GM23338 (cell line): ENCODE data around the gene SFSWAP. TPM values are rescaled to one million over a fixed set of nuclear protein-coding genes. Genes with fewer than 3 reads are reported as not detected.
"Not testable (repeated sequence)": the region's sequence is repeated elsewhere in the genome, so short reads cannot be mapped to it uniquely, and the experiment has no call there.

ENCODE experiments used
- ATAC-seq: fragments of 200-7000 bp; cut with Tn5 transposase; 3 replicates; pipeline ENCODE4 v1.9.1; 2020
- DNase-seq: peaks from one replicate; pipeline ENCODE4 v3.0.0-alpha.2; 2015; ENCODE audit warnings: low spot score
- H2AFZ ChIP-seq: fragments of 200-600 bp; sonication (generic); 2 replicates; pipeline ENCODE4 v1.8.0; 2016; ENCODE audit warnings: antibody characterized with exemption, mild to moderate bottlenecking, moderate library complexity
- H3F3A ChIP-seq: fragments of 200-600 bp; sonication (generic); replicated peaks from 2 replicates; pipeline ENCODE4 v1.8.0; 2017; ENCODE audit warnings: antibody characterized with exemption, mixed run types, low read depth
- H3K27ac ChIP-seq: fragments of 200-600 bp; sonication (generic); 2 replicates; pipeline ENCODE4 v1.6.1; 2016; ENCODE audit warnings: low read depth
- H3K27me3 ChIP-seq: fragments of 200-600 bp; sonication (generic); 2 replicates; pipeline ENCODE4 v1.8.0; 2016; ENCODE audit warnings: mild to moderate bottlenecking, mixed run types, moderate library complexity; ENCODE audit not compliant: insufficient read depth
- H3K36me3 ChIP-seq: fragments of 200-600 bp; sonication (generic); 2 replicates; pipeline ENCODE4 v1.8.0; 2016; ENCODE audit warnings: mild to moderate bottlenecking; ENCODE audit not compliant: insufficient read depth
- H3K4me1 ChIP-seq: fragments of 200-600 bp; sonication (generic); 2 replicates; pipeline ENCODE4 v1.8.0; 2016; ENCODE audit warnings: mild to moderate bottlenecking, moderate library complexity; ENCODE audit not compliant: insufficient read depth
- H3K4me2 ChIP-seq: fragments of 200-600 bp; sonication (generic); 2 replicates; pipeline ENCODE4 v1.7.1; 2017; ENCODE audit warnings: mixed run types
- H3K4me3 ChIP-seq: fragments of 200-600 bp; sonication (generic); 2 replicates; pipeline ENCODE4 v1.6.1; 2016; ENCODE audit warnings: mixed run types
- H3K79me2 ChIP-seq: fragments of 200-600 bp; sonication (generic); replicated peaks from 2 replicates; pipeline ENCODE4 v1.8.0; 2017; ENCODE audit warnings: mild to moderate bottlenecking; ENCODE audit not compliant: insufficient read depth
- H3K9me2 ChIP-seq: fragments of 200-600 bp; sonication (generic); 2 replicates; pipeline ENCODE4 v1.8.0; 2017; ENCODE audit not compliant: insufficient read depth
- H4K20me1 ChIP-seq: fragments of 200-600 bp; sonication (generic); replicated peaks from 2 replicates; pipeline ENCODE4 v1.8.0; 2017; ENCODE audit warnings: mild to moderate bottlenecking; ENCODE audit not compliant: insufficient read depth
- H3K27ac Mint-ChIP-seq: 2 replicates; pipeline ENCODE4 v1.8.0; 2020; ENCODE audit warnings: inconsistent platforms, mild to moderate bottlenecking, moderate library complexity, mixed read lengths
- H3K27me3 Mint-ChIP-seq: 3 replicates; pipeline ENCODE4 v1.8.0; 2022; ENCODE audit warnings: low read depth, mild to moderate bottlenecking, moderate library complexity, mixed read lengths, inconsistent platforms; ENCODE audit not compliant: insufficient read depth, poor library complexity
- H3K36me3 Mint-ChIP-seq: 3 replicates; pipeline ENCODE4 v1.8.0; 2021; ENCODE audit warnings: low read depth, mild to moderate bottlenecking, inconsistent platforms, moderate library complexity, mixed read lengths
- H3K4me1 Mint-ChIP-seq: 3 replicates; pipeline ENCODE4 v1.8.0; 2020; ENCODE audit warnings: mild to moderate bottlenecking, inconsistent platforms, mixed read lengths
- H3K4me3 Mint-ChIP-seq: 3 replicates; pipeline ENCODE4 v1.8.0; 2021; ENCODE audit warnings: moderate library complexity, mild to moderate bottlenecking, inconsistent platforms, mixed read lengths
- H3K9me3 Mint-ChIP-seq: 3 replicates; pipeline ENCODE4 v1.8.0; 2020; ENCODE audit warnings: moderate library complexity, mild to moderate bottlenecking, inconsistent platforms, mixed read lengths
- CTCF ChIP-seq, 2 experiments: fragments of 200-600 bp in 1 of 2; sonication (generic) in 1 of 2; conservative IDR thresholded peaks; 2 replicates each; pipeline versions ENCODE4 v1.5.1 to v1.6.1; 2016 to 2017; ENCODE audit warnings: antibody characterized with exemption in 2 of 2, low read depth in 2 of 2, mild to moderate bottlenecking in 2 of 2, moderate library complexity in 1 of 2
- ZNF462 ChIP-seq: fragments of 250-450 bp; sonication (Bioruptor Pico); IDR thresholded peaks from 2 replicates; pipeline ENCODE4 v1.5.0; 2020; ENCODE audit warnings: mild to moderate bottlenecking, moderate library complexity
- polyA plus RNA-seq: library from polyadenylated mRNA; unstranded; fragments of >200 nt; fragmentation: Nextera tagmentation; extraction: Ambion mirVana; gene quantifications from 2 replicates; pipeline ENCODE4 v1.2.1, GENCODE V29; 2016
- total RNA-seq: library from RNA; depleted of rRNA; stranded (reverse); fragments of >200 nt; shearing (Covaris generic); gene quantifications from 2 replicates; pipeline ENCODE4 v1.2.3, GENCODE V29; 2014
- TF ChIP-seq, protein P1 (sequence below): IDR thresholded peaks from 2 replicates; pipeline ENCODE4 v1.6.1; 2016; ENCODE audit warnings: antibody characterized with exemption

SFSWAP gene
- total and polyA plus RNA-seq, 2 experiments from 2014 or later, result 41.0 to 49.8 TPM

DNA sequence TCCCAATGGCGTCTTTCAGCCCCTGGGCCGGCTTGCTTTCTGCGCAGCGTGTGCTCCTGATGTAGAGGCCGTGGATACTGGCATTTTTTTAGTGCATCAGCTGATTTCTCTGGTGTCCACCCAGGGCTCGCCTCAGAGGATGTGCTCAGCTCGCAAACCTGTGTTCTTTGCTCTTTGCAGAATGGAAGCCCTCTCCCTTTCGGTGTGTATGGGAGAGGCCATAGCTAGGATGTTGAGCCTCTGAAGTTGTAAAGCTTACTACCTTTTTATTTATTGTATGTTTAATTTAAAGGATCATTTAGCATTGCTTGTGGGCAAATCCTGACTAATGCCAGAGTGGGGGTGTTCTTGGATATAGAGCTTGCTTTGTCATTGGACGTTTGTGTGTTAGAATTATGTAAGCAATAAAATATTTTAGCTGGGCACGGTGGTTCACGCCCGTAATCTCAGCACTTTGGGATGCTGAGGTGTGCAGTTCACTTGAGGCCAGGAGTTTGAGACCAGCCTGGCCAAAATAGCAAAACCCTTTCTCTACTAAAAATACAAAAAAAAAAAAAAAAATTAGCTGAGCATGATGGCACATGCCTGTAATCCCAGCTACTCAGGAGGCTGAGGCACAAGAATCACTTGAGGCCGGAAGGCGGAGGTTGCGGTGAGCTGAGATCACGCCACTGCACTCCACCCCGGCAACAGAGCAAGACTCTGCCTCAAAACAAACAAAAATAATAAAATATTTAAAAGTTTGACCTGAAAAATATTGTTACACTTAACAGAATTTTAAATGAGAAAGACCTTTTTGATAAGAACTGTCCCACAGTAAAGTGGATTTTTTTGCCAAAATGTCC is 64.7 kb downstream of the SFSWAP start (continued):
- no peak for TF ChIP-seq ZNF462 (CRISPR knock-in tag)

- TF ChIP-seq, protein P1, sequence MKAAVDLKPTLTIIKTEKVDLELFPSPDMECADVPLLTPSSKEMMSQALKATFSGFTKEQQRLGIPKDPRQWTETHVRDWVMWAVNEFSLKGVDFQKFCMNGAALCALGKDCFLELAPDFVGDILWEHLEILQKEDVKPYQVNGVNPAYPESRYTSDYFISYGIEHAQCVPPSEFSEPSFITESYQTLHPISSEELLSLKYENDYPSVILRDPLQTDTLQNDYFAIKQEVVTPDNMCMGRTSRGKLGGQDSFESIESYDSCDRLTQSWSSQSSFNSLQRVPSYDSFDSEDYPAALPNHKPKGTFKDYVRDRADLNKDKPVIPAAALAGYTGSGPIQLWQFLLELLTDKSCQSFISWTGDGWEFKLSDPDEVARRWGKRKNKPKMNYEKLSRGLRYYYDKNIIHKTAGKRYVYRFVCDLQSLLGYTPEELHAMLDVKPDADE, result no peak
- 0 out of 4 replicates have a peak, but pooled peaks of 1 of the 2 experiments have one; percentile 8 for TF ChIP-seq CTCF (conservative IDR thresholded peaks at IDR 0.05; ENCODE audit: low read depth in 2 of 2)
- Histone ChIP-seq H3K9me2 (no peaks in the 10 kb centered on the region), H3K4me2 (no peak overlapping the region), H3K4me1 (peaks cover 36% of the 10 kb centered on the region), H3K36me3 (peaks cover 18% of the 10 kb centered on the region), H3K4me3 (no peak overlapping the region), H3K27ac (0 out of 2 replicates have a peak overlapping the region, but pooled peaks have one; percentile 26), H3K27me3 (no peaks in the 10 kb centered on the region), H3F3A (peaks cover 8% of the 10 kb centered on the region), H2AFZ (no peak overlapping the region), H3K79me2 (peaks cover 15% of the 10 kb centered on the region), H4K20me1 (peaks cover 4% of the 10 kb centered on the region; the same call in 1 of the 2 replicates)
- ATAC-seq (no peak; the same call in 2 of the 3 replicates), DNase-seq (no peak)
- peak overlapping the region; percentile 85; the same call in 1 of the 2 replicates for H3K27ac Mint-ChIP-seq
- H3K27me3 Mint-ChIP-seq, result peaks cover 7% of the 10 kb centered on the region
- peaks cover 42% of the 10 kb centered on the region for H3K4me1 Mint-ChIP-seq
- H3K9me3 Mint-ChIP-seq, result no peaks in the 10 kb centered on the region
- peaks cover 52% of the 10 kb centered on the region for H3K36me3 Mint-ChIP-seq
- no peak overlapping the region for H3K4me3 Mint-ChIP-seq
Observed at GRCh38 chr12:131776237-131776889, 65.5 kb downstream of the SFSWAP start.

DNA sequence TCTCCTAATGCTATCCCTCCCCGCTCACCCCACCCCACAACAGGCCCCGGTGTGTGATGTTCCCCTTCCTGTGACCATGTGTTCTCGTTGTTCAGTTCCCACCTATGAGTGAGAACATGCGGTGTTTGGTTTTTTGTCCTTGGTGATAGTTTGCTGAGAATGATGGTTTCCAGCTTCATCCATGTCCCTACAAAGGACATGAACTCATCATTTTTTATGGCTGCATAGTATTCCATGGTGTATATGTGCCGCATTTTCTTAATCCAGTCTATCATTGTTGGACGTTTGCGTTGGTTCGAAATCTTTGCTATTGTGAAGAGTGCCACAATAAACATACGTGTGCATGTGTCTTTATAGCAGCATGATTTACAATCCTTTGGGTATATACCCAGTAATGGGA is 66.4 kb downstream of the SFSWAP start:
- Histone ChIP-seq H3K36me3 (peaks cover 23% of the 10 kb centered on the region), H3K4me1 (peaks cover 32% of the 10 kb centered on the region), H3K79me2 (peaks cover 15% of the 10 kb centered on the region)
- not testable (repeated sequence) for H3K9me3 Mint-ChIP-seq, H3K27me3 Mint-ChIP-seq, H3K4me3 ChIP-seq, ATAC-seq, H3K27me3 ChIP-seq, H4K20me1 ChIP-seq, H3F3A ChIP-seq, H3K27ac ChIP-seq, DNase-seq, H3K4me3 Mint-ChIP-seq, H3K4me2 ChIP-seq, H3K27ac Mint-ChIP-seq, H2AFZ ChIP-seq, H3K9me2 ChIP-seq
- peaks cover 37% of the 10 kb centered on the region for H3K4me1 Mint-ChIP-seq
- H3K36me3 Mint-ChIP-seq, result peaks cover 52% of the 10 kb centered on the region
